Superior temporal gyrus (tissue), 1 donor: ENCODE data around the gene KRT38.

Source experiments
- DNase-seq: peaks from one replicate; pipeline ENCODE4 v3.0.0-alpha.2; 2016; ENCODE audit errors: extremely low spot score

The KRT38 gene

GRCh38 chr17:41440531-41441033, at the start of gene KRT38:
TSS of gene KRT38 (minus strand) at chr17:41440983. CDS start at chr17:41440921, 62 bp downstream.
- DNase-seq, result no peak

GRCh38 chr17:41489531-41489930, 48.7 kb upstream of the KRT38 start, which contains the start of gene KRT36:
TSS of gene KRT36 (minus strand) at chr17:41489910. CDS start at chr17:41489864, 46 bp downstream.
- DNase-seq, result no peak

DNA sequence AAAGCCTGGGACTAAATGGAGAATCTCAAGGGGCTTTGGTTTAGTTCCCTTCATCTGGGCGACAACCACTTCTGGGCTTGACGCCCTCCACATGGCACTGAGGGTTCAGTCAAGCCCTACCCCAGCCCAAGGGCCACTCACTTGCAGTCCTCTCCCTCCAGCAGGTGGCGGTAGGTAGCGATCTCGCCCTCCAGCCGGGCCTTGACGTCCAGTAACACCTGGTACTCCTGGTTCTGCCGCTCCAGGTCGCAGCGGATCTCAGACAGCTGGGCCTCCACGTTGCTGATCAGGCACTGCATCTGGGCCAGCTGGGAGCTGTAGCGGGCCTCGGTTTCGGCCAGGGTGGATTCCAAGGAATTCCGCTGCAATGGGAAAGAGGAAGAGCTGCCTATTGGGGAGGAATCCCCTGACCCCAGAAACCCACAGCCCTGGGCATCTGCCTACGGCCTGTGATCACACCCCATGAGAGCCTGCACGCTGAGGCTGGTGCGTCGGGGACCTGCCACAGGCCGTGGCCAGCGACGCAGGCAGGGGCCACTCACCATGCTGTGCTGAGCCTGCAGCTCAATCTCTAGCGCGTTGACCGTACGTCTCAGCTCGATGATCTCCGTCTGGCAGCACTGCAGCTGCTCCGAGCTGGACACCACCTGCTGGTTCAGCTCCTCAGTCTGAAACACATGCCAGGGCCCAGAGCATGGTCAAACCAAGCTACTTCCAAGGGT, 46.2 kb upstream of the KRT38 start:
- DNase-seq, result no peak

GRCh38 chr17:41486316-41486715, 45.5 kb upstream of the KRT38 start:
- DNase-seq, result no peak

- DNase-seq, result no peak
Observed at GRCh38 chr17:41484920-41485904, 44.4 kb upstream of the KRT38 start.

DNA sequence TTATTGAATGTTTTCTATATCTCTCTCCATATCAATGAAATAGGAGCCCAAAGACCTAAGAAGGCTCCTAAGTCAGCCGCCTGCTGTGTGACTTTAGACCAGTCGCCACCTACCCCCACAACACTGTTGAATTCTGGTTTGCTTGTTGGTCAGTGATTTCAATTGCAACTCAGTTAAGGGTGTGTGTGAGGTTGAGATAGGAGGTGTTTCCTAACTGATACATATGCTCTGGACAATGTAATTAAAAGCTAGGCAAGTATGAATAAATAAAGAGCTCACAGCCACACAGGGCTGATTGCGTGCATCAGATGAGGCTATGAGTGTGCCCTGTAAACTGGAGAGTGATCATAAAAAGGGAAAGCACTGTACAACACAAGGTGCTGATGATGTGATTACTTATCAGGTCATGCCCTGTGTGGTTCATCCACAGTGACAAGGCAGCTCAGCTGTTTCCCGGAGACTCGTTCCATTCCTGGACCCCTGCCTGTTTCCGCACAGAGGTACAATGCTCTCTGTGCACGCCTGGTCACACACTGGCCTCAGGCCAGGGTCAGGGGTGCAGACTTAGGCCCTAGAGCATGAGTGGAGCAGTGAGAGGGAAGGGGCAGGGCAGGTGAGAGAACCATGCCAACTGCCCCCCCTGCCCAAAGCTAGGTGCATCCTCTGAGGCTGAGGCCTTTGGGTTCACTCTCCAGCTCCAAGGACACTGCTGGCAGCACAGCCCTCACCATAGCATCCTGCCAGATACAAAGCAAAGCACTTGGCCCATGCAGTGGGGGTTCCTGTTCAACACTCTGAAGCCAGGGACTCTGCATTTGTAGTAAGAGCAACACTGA, 43.4 kb upstream of the KRT38 start:
- DNase-seq, result no peak

DNA sequence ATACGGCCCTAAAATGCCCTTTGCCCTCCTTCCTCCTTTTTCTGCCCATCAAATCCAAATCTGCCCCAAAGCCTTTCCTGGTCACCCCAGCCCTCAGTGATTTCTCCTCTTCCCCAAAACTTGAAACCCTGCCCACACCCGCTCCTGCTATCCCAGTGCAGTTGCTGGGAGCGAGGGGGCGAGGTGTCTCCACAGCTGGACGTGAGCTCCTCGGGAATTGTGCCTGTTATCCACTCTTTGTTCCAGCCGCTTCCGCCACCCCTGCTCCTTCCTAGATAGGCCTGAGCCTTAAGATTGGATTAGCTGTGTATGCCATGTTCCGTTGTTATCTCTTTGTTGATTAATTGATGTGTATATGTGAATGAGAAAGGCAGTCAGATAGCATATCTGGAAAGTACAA, 42.7 kb upstream of the KRT38 start:
- DNase-seq, result no peak

DNA sequence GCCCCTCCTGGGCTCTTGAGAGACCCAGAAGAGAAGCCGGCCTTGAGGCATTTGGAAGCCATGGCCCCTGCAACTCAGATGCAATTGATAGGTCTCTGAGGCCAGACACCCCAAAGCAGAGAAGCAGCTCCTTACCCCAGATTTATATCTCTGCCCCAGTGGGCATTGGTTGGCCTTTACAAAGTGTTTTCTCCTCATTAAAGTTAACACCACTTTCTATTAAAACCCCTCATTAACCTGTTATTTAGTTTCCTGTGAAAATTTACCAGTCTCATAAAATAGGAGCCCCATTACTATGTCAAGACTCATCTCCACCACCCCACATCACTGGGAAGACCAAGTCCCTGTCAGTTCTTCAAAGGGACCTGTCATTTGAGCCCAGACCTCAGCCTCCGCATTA, 40.3 kb upstream of the KRT38 start, which contains the start of gene KRT35:
KRT35 (minus strand) TSS at position 116 of the 400 bp plus-strand sequence; CDS start at position 62, 54 bp downstream.
- no peak for DNase-seq

GRCh38 chr17:41480581-41480980, 39.8 kb upstream of the KRT38 start:
- DNase-seq, result no peak

DNA sequence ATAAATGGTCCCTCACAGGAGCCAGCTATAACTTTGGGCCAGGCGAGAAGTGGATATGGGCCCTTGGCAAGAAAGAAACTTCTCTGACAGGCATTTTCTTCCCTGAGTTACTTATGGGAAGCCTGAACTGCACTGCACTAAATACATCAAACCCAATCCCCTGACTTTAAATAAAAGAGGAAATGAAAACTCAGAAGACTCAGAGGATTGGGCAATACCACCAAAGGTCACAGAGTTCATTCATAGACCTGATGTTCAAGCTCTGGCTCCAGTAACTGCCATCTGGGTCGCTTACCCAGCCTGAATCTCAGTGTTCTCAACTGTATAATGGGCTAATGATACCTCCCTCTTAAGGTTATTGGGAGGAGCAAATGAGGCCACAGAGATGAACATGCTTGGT, 39.4 kb upstream of the KRT38 start:
- no peak for DNase-seq

DNA sequence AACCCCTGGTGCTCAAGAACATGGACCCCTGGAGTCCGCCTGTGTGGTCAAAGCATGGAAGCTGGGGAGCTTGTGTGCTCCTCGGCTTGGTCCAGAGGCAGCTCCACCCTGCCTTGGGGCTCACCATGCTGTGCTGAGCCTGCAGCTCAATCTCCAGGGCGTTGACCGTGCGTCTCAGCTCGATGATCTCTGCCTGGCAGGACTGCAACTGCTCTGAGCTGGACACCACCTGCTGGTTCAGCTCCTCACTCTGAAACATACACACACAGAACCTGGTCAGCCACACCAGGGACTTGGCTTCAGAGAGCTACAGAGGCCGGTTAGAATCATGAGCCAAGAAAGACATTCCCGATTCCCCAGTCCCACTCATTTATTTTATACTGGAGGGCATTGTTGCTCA, 37.5 kb upstream of the KRT38 start:
- DNase-seq, result no peak

GRCh38 chr17:41476866-41477815, 36.4 kb upstream of the KRT38 start:
- no peak for DNase-seq

- no peak for DNase-seq
Observed at GRCh38 chr17:41475421-41475820, 34.6 kb upstream of the KRT38 start.

GRCh38 chr17:41474863-41475262, 34.1 kb upstream of the KRT38 start:
- DNase-seq, result no peak

DNA sequence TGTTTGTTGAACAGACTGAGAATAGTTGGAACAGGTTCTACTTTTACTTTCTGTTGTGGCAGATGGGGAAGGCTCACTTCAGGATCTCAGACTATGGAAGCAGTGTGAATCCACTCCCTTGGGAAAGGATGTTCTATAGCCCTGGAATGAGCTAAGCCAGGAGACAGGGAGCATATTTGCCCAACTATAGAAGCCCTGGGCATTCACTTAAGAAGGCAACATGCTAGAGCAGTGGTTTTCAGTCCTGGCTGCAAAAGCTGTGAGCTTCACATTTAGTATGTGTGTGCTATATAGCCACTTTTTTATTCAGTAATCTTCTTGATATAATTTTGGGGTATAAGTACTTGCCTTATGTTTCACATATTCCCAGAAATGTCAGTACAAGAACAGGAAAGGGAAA, 27.6 kb upstream of the KRT38 start:
- no peak for DNase-seq

DNA sequence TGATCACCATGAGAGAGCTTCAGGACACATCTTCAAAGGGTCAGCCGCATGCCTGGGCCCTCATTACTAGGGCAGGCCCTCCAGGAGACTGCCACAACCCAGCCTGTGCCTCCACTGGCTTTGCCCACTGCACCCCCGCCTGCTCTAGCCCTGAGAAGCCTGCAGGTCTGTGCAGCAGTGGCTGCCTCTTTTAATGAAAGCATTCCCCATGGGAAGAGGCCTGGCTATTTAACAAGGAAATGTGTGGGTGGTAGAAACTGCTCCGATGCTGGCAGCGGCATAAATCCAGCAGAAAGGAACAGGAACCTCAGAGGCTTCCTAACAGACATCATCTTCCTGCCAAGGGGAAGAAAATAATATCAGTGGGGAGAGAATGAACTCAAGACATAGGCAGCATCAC, 26.8 kb upstream of the KRT38 start:
- DNase-seq, result peak; percentile 13

DNA sequence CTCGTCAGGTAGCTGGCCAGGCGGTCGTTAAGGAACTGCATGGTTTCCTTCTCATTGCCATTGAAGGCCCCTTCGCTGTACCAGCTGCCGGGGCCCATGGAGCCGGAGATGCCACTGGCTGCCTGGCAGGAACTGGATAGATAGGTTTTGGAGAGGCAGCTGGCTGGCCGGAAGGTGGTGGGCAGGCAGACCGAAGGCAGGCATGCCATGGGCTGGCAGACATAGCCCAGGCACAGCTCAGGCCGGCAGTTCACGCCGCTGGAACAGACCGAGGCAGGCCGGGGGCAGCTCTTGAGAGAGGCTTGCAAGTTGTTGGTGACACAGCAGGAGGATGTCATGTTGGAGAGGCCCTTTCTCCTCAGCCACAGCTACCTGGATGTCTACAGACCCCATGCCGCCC, 26.2 kb upstream of the KRT38 start, which contains the start of gene KRT32:
KRT32 (minus strand) TSS at position 399 of the 400 bp plus-strand sequence; CDS start at position 338, 61 bp downstream.
- no peak for DNase-seq

- DNase-seq, result peak; percentile 70
Observed at GRCh38 chr17:41464682-41465081, 23.9 kb upstream of the KRT38 start.

DNA sequence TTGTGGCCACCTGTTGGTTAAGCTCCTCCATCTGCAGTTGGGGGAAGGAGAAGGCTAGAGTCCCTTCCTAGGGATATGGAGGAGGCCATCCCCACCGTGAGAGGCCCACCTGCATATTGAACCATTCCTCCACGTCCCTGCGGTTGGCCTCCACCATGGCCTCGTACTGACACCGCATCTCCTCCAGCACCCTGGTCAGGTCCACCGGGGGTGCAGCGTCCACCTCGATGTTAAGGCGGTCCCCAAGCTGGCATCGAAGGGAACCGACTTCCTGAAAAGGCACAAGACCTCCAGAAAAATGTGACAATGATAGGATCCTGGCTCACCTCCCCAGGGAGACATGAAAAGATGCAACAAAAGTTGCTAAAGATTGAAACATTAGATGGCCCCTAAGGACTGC, 23.4 kb upstream of the KRT38 start:
- no peak for DNase-seq

GRCh38 chr17:41463746-41464145, 23.0 kb upstream of the KRT38 start:
- no peak for DNase-seq
